Measurements from ENCODE around the gene PDLIM4.

PDLIM4 gene

GRCh38 chr5:132313961-132314432 lies 56.5 kb downstream of the PDLIM4 start:
- DNase-seq = no peak

- no peak for DNase-seq
These were observed 58.1 kb downstream of the PDLIM4 start for GRCh38 chr5:132315529-132316067.

- no peak for DNase-seq
These were observed 62.5 kb downstream of the PDLIM4 start for GRCh38 chr5:132319975-132320374.

- DNase-seq = no peak
These were observed 63.7 kb downstream of the PDLIM4 start for GRCh38 chr5:132321109-132321721.

- no peak for DNase-seq
These were observed 64.8 kb downstream of the PDLIM4 start for GRCh38 chr5:132322266-132322665.

Data from activated effector memory CD4-positive, alpha-beta T cell treated with anti-CD3 and anti-CD28 coated beads, Interleukin-2, amount 50 U/mL, for 16 hours (primary cell).